NCI-H1436 (cell line): Measurements from ENCODE around the gene CIT.
A peak's percentile ranks its signal among the peaks of the same experiment; 100 is the strongest.
"Not testable (repeated sequence)": the region's sequence is repeated elsewhere in the genome, so short reads cannot be mapped to it uniquely, and the experiment has no call there.

ENCODE experiments used
- DNase-seq: peaks from one replicate; lab custom pipeline; 2025; lab: John Stamatoyannopoulos, UW

CIT gene, protein sequence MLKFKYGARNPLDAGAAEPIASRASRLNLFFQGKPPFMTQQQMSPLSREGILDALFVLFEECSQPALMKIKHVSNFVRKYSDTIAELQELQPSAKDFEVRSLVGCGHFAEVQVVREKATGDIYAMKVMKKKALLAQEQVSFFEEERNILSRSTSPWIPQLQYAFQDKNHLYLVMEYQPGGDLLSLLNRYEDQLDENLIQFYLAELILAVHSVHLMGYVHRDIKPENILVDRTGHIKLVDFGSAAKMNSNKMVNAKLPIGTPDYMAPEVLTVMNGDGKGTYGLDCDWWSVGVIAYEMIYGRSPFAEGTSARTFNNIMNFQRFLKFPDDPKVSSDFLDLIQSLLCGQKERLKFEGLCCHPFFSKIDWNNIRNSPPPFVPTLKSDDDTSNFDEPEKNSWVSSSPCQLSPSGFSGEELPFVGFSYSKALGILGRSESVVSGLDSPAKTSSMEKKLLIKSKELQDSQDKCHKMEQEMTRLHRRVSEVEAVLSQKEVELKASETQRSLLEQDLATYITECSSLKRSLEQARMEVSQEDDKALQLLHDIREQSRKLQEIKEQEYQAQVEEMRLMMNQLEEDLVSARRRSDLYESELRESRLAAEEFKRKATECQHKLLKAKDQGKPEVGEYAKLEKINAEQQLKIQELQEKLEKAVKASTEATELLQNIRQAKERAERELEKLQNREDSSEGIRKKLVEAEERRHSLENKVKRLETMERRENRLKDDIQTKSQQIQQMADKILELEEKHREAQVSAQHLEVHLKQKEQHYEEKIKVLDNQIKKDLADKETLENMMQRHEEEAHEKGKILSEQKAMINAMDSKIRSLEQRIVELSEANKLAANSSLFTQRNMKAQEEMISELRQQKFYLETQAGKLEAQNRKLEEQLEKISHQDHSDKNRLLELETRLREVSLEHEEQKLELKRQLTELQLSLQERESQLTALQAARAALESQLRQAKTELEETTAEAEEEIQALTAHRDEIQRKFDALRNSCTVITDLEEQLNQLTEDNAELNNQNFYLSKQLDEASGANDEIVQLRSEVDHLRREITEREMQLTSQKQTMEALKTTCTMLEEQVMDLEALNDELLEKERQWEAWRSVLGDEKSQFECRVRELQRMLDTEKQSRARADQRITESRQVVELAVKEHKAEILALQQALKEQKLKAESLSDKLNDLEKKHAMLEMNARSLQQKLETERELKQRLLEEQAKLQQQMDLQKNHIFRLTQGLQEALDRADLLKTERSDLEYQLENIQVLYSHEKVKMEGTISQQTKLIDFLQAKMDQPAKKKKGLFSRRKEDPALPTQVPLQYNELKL (N-terminal part only)

DNA sequence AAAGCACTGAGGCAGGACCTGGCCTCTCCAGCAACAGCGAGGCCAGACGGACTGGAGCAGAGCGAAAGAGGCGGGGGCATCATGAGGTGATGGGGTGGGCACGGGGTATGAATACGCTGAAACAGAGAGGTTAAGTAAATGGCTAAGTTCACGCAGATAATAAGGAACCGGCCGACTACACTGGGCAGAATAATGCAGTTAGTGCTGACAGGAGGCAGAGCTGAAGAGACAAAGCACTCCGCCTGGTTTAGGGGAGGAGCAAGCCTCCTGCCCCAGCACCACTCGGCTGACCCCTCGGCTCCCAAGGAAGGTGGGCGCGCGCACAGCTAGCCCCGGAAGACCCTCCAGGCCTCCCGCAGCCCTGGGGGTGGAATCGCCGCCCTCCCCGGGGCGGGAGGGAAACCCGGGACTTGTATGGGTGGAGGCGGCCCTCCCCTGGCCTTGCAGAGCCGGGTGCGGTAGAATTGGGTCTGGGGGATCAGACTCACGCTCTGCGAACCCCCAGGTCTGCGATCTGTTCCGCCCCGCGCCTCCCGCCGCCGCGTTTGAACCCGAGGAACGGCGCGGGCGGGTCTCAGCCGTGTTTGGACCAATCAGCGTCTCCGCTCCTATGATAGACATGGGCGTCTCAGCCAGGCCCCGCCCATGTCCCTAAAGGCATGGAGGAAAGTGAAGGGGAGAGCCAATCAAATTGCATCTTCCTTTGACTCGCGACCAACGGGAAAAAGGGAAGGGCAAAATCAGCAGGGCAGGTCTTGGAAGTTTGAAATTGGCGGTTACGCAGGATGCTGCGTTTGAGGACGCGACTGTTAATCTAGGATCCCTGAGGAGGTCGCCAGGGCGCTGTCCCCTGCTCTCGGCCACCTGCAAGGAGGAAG, at the start of gene CIT:
TSS of gene CIT (minus strand) at position 560 of the 878 bp plus-strand sequence. CDS start 1,152 bp downstream, outside the sequence.
- DNase-seq = peak; percentile 95

DNA sequence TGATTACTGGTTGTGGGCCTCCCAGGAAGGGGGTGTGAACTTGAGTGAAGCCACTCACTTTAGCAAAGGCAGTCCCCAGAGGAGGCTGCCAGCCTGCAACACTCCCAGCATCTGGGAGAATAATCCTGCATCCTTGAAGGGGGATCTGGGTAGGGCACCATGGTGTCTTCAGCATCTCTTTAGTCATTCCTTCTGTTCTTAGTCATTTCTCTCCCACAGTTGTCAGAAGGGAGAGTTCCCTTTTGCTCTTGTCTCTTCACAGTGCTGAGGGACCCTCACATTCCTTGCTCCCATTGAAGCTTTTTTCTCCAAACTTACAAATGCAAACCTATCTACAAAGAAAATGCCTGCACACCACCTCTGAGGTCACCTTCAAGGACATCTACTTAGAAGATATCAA, 48.1 kb upstream of the CIT start:
- no peak for DNase-seq

DNA sequence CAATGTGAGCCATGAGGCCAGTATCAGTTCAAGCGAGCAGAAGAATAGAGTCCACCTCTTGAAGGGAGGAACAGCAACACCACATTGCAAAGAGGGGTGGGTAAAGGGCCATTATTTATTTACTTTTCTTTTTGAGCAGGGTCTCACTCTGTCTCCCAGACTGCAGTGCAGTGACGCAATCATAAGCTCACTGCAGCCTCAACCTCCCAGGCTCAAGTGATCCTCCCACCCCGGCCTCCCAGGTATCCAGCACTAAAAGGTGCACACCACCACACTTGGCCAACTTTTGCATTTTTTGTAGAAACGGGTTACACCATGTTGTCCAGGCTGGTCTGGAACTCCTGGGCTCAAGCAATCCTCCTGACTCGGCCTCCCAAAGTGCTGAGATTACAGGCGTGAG, 42.9 kb upstream of the CIT start:
- no peak for DNase-seq

DNA sequence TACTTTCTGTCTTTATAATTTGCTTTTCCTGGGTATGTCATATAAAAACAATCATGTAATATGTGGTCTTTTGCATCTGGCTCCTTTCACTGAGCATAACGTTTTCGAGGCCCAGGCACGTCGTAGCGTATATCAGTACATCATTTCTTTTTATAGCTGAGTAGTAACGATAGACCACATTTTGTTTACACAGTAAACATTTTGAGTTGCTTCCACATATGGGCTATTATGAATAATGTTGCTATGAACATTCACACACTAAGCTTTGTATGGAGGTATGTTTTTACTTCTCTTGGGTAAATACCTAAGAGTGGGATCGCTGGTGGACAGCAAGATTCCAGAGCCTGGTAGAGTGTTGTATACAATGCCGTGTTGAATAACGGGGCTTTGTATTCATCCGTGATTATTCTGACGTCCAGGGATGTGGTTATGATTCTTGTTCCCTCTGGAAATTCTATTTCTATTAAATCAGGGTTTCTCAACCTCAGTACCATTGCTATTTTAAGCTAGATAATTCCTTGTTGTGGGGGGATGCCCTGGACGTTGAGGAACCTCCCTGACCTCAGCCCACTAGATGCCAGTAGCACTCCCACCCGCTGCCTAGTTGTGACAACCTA, 38.9 kb upstream of the CIT start:
- DNase-seq = no peak

DNA sequence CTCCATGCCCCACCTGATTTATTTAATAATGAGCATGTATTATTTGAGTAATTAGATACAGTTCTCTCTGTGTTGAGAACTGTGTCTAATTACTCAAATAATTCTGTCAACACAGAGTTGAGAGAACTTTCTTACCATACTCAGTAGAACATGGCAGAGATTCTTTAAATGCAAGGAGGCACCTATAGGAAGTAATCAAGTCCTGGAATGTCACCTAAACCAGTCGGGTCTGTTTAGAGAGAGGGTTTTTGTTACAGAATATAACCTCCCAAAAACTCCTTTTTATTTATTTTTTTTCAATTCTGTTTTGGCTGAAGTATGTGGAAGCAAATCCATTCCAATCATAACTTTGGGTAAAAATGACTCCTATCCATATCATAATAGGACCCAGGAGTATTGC, 37.5 kb upstream of the CIT start:
- DNase-seq = no peak

DNA sequence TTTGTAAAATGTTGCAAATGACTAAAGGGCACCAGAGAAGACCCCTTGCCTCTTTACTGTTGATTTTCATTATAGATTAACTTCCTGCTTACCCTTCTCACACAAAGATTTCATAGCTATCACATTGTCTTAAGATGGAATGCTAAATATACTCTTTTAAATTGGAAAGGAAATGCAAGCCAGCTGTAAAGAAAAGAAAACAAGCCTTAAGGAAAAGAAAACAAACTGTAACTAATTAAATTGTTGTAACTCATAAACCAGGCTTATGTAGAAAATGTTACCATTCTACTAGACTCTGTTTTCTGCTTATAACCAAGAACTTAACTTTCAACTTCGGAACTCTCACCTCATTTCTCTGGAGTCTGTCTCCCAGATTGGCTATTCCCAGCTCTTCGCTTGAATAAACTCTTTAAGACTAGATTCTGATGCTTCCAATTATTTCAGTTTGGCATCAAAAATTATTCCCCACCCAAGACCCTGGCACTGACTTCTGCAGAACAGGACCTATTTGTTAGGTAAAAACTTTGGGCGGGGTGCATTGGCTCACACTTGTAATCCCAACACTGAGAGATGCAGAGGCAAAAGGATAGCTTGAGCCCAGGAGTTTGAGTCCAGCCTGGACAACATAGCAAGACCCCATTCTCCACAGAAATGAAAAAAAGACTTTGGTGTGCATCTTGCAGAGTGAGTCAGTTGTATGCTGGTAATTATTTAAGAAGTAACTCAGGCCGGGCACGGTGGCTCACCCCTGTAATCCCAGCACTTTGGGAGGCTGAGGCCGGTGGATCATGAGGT, 36.6 kb upstream of the CIT start:
- no peak for DNase-seq

DNA sequence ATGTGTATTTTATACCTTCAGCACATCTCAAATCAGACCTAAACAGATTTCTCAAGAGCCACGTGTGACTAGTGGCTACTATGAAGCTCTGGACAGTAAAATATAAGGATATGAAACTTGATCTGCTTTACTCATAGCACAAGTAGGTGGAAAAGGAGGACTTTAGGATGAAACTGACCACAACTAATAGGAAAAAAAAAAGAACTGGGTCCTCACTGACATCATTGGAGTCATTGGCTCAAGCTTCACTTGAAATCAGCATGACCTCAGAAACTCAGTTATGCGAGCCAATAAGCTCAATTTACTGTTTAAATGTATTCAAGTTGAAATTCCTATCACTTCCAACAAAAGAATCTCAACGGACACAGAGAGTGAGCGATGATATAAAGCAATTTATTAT, 34.1 kb upstream of the CIT start:
- DNase-seq = no peak

DNA sequence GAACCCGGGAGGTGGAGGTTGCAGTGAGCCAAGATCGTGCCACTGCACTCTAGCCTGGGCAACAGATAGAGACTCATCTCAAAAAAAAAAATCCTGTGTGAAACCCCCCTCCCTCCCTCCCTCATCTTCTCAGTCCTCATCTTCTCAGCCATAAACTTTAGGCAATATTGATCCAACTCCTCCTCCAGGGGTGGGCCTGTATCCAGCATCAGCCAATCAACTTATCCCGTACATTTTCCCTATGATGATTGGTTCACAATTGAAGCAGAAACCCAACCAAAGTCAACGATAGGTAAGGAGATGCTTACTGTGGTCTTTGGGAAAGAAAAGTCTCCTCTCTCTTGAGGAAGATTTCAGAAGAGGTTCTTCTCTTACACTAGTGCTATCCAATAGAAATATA, 33.5 kb upstream of the CIT start:
- no peak for DNase-seq

DNA sequence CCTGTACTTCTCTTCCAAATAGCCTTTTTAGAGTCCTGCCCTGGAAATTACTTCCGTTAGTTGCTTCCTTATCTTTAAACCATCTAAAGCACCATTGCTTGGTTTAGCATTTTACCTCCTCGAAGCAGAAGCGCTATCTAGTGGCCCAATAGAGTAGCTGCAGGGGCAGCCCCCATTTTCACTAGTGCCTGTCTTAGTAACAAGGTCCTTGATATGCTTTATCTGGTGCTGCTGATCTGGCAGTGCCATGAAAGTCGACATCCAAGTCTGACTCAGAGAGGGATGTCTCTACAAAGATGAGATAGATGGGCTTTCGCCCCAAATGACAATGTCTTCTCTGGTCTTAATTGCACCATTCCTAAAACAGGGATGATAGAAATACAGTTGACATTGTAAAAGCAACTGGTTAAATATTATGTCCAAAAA, 25.0 kb upstream of the CIT start:
- peak; percentile 68 for DNase-seq

DNA sequence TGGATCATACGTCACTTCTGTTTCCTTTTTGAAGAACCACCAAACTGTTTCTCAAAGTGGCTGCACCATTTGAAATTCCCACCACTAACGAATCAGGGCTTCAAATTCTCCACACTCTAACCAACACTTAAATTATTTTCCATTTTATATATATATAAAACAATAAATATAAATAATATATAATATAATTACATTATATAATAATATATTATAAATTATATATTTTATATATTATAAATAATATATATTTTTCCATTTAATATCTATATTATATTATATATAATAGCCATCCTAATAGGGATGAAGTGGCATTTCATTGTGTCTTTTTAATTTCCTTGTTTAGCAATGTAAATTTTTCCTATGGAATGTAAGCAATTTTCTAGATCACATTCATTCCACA, 24.6 kb upstream of the CIT start:
- DNase-seq = no peak

DNA sequence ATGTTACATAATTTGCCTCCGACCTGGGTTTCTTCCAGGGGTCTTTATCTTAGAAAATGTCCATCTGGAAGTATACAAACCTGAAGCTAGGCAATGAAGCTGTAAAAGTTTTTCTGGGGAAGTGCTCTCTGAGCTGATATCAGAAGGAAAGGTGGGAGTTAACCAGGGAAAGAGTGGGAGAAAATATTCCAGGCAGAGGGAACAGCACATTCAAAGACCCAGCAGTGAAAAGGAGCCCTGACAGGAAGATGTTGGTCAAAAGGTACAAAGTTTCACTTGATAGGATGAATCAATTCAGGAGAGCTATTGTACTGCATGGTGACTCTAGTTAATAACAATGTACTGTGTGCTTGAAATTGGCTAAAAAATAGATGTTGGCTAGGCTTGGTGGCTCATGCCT, 17.8 kb upstream of the CIT start:
- no peak for DNase-seq

DNA sequence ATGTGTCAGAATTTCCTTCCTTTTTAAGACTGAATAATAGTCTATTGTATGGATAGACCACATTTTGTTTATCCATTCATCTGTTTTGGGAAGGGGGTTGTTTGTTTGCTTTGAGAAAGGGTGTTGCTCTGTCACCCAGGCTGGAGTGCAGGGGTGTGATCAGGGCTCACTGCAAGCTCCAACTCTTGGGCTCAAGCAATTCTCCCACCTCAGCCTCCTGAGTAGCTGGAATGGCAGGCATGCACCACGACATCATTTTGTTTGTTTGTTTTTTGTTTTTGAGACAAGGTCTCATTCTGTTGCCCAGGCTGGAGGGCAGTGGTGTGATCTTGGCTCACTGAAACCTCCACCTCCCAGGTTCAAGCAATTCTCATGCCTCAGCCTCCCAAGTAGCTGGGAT, 15.5 kb upstream of the CIT start:
- not testable (repeated sequence) for DNase-seq

DNA sequence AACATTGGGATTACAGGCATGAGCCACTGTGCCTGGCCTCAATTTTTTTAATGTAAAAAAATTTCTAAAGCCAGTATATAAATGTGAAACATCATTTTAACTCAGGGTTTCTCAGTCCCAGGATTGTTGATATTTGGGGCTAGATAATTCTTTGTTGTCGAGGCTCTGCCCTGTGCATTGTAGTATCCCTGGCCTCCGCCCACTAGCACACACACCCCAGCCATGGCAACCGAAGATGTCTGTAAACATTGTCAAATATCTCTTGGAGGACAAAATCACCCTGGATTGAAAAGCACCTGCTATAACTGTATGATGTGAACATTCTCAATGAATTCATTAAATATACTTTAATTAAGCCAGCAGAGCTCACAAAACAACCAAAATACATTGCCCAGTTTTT, 8.4 kb upstream of the CIT start:
- no peak for DNase-seq

DNA sequence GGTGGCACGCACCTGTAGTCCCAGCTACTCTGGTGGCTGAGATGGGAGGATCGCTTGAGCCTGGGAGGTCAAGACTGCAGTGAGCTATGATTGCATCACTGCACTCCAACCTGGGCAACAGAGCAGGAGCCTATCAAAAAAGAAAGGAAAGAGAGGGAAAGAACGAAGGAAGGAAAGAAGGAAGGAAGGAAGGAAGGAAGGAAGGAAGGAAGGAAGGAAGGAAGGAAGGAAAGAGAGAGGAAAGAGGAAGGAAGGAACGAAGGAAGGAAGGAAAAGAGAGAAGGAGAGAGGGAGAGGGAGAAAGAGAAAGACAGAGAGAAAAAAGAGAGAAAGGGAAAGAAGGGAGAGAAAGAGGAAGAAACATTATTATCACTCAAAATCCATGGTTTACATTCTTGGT, 6.7 kb upstream of the CIT start:
- DNase-seq = not testable (repeated sequence)

DNA sequence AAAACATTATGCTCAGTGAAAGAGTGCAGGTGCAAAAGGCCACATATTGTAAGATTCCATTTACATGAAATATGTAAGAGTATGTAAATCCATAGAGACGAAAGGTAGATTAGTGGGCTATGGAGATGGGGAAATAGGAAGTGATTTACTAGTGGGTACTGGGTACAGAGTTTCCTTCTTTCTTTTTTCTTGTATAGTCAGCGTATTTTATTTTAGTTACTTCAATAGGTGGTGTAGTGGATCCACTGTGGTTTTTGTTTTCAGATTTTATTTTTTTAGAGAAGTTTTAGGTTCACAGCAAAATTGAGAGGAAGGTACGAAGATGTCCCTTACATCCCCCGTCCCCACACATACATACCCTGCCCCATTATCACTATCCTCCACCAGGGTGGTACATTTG, 6.1 kb upstream of the CIT start:
- DNase-seq = no peak

DNA sequence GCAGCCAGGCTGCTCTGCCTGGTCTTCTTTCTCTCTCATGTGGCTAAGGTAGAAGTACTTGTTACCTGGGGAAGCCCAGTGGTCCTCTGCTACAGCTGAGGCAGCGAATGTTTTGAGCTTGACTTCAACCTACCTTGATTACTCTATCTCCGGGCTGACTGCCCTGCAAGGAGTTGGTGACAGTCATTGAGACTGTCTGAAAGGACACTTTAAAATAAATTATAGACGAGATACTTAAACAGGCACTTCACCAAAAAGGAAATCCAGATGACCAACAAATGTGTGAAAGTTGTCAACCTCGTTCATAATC, 474 bp upstream of the CIT start:
- no peak for DNase-seq

DNA sequence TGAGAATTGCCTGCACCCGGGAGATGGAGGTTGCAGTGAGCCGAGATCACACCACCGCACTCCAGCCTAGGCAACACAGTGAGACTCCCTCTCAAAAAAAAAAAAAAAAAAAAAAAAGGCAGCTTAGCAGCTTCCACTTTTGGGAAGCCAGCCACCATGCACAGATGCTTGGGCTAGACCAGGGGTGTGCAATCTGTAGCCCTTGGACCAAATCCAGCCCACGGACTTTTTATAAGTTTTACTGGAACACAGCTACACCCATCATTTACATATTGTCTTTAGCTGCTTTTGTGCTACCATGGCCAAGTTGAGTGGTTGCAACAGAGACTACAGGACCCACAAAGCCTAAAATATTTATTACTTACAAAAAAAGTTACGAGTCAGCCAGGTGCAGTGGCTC, 6.7 kb downstream of the CIT start:
- DNase-seq = no peak

DNA sequence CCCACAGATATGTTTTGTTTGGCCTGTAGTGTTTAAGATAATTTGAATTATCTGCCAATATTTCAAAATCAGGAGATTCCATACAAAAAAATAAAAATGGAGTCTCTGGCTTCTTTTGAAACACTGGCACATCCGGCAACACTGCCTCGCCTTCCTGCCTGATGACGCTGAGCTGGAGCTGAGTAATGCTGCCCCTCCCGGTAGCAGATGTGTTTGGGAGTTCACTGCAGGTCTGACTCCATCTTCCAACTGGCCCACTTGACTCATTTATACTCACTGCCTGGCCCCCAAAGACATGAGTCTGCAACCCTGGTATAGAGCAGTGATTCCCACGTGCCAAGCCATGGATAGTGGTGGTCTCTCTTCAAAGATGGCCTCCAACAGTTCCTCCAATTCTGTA, 7.4 kb downstream of the CIT start:
- no peak for DNase-seq

DNA sequence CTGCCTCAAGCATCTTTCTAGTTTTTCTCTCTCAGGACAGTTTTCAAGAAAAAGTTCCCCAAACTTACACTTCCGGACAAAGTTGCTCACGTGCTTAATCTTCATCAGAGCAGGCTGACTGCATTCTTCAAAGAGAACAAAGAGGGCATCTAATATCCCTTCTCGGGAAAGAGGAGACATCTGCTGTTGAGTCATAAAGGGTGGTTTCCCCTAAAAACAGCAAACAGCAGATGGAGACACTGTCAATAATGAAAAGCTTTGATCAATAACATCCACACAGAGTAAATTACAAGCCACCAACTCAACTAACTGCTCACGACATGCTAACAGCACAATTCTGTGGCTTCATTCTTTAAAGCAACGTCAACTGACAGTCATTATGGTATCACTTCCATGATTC, 8.1 kb downstream of the CIT start:
- DNase-seq = no peak

DNA sequence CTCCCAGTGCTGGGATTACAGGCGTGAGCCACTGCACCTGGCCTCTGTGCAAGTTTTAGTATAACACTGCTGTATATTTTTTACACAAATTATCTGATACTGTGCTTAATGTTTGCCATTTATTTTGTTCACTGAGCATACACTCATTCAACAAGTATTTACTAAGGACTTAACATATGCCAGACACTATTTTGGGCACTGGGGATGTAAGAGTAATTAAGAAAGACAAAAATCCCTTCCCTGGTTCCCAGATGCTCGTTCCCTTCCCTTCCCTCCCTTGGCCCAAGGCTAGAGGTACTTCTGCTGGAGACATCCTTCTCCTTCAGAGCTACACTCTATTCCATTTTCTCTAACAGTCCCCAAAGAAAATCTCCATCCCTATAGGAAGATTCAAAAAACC, 12.5 kb downstream of the CIT start:
- DNase-seq = no peak
